OCI-LY3 (cell line): Measurements from ENCODE around the gene D2HGDH.

Source experiments
- CTCF ChIP-seq: fragments of 200-600, 300-600 bp; sonication (generic); IDR thresholded peaks from 2 replicates; pipeline ENCODE4 v1.5.1; 2014; ENCODE audit warnings: antibody characterized with exemption, low read length, low read depth
- EZH2phosphoT487 ChIP-seq: fragments of 200-600 bp; shearing (Covaris generic); IDR thresholded peaks from 2 replicates; pipeline ENCODE4 v1.6.1; 2018; ENCODE audit warnings: antibody characterized with exemption, mixed run types, low read depth

- TF ChIP-seq CTCF (no peak), EZH2phosphoT487 (no peak)
These were observed 35.9 kb downstream of the D2HGDH start for GRCh38 chr2:241770185-241770935.
